HEK293 (cell line): ENCODE data around the gene TRIP4.

Source experiments
- ELK4 ChIP-seq: IDR thresholded peaks from 2 replicates; pipeline ENCODE4 v1.6.1; 2011; ENCODE audit warnings: mild to moderate bottlenecking, low read depth, low read length, borderline replicate concordance
- FEZF1 ChIP-seq: fragments of 450-650 bp; formaldehyde crosslinking; IDR thresholded peaks from 2 replicates; pipeline ENCODE4 v1.5.1; 2016; ENCODE audit warnings: missing biosample characterization, missing genetic modification characterization
- HOXA7 ChIP-seq: sonication (generic); formaldehyde crosslinking; IDR thresholded peaks from 2 replicates; pipeline ENCODE4 v1.8.1; 2022; ENCODE audit warnings: missing genetic modification reagents, borderline replicate concordance
- IKZF3 ChIP-seq: fragments of 450-650 bp; IDR thresholded peaks from 2 replicates; pipeline ENCODE4 v1.5.0; 2018; ENCODE audit warnings: missing biosample characterization, mild to moderate bottlenecking, missing genetic modification characterization, moderate library complexity
- KLF9 ChIP-seq: fragments of 450-650 bp; formaldehyde crosslinking; IDR thresholded peaks from 2 replicates; pipeline ENCODE4 v1.5.1; 2016; ENCODE audit warnings: missing biosample characterization, missing genetic modification characterization, low read depth
- PATZ1 ChIP-seq: fragments of 450-650 bp; formaldehyde crosslinking; IDR thresholded peaks from 2 replicates; pipeline ENCODE4 v1.5.1; 2016; ENCODE audit warnings: missing biosample characterization, missing genetic modification characterization
- SALL2 ChIP-seq: fragments of 450-650 bp; formaldehyde crosslinking; IDR thresholded peaks from 2 replicates; pipeline ENCODE4 v1.5.0; 2017; ENCODE audit warnings: missing biosample characterization, mild to moderate bottlenecking, missing genetic modification characterization, borderline replicate concordance
- ZNF121 ChIP-seq: fragments of 450-650 bp; formaldehyde crosslinking; IDR thresholded peaks from 2 replicates; pipeline ENCODE4 v1.5.1; 2016; ENCODE audit warnings: missing biosample characterization, missing genetic modification characterization
- ZNF16 ChIP-seq: fragments of 450-650 bp; formaldehyde crosslinking; IDR thresholded peaks from 2 replicates; pipeline ENCODE4 v1.5.1; 2016; ENCODE audit warnings: low read depth, missing biosample characterization, missing genetic modification characterization
- ZNF175 ChIP-seq: fragments of 450-650 bp; formaldehyde crosslinking; IDR thresholded peaks from 2 replicates; pipeline ENCODE4 v1.5.1; 2016; ENCODE audit warnings: missing biosample characterization, missing genetic modification characterization
- ZNF214 ChIP-seq: fragments of 450-650 bp; formaldehyde crosslinking; IDR thresholded peaks from 2 replicates; pipeline ENCODE4 v1.5.1; 2017; ENCODE audit warnings: missing biosample characterization, mild to moderate bottlenecking, missing genetic modification characterization, borderline replicate concordance
- ZNF248 ChIP-seq: fragments of 450-650 bp; formaldehyde crosslinking; IDR thresholded peaks from 2 replicates; pipeline ENCODE4 v1.5.1; 2017; ENCODE audit warnings: missing biosample characterization, missing genetic modification characterization
- ZNF366 ChIP-seq: fragments of 450-650 bp; formaldehyde crosslinking; conservative IDR thresholded peaks from 2 replicates; pipeline ENCODE4 v1.5.1; 2016; ENCODE audit warnings: missing biosample characterization, missing genetic modification characterization
- ZNF391 ChIP-seq: fragments of 450-650 bp; formaldehyde crosslinking; IDR thresholded peaks from 2 replicates; pipeline ENCODE4 v1.5.1; 2016; ENCODE audit warnings: low read depth, missing biosample characterization, missing genetic modification characterization, borderline replicate concordance
- ZNF473 ChIP-seq: fragments of 450-650 bp; formaldehyde crosslinking; IDR thresholded peaks from 2 replicates; pipeline ENCODE4 v1.5.1; 2017; ENCODE audit warnings: missing biosample characterization, missing genetic modification characterization
- ZNF501 ChIP-seq: fragments of 450-650 bp; formaldehyde crosslinking; IDR thresholded peaks from 2 replicates; pipeline ENCODE4 v1.5.1; 2016; ENCODE audit warnings: missing biosample characterization, missing genetic modification characterization
- ZNF518A ChIP-seq: fragments of 450-650 bp; formaldehyde crosslinking; conservative IDR thresholded peaks from 2 replicates; pipeline ENCODE4 v1.5.1; 2016; ENCODE audit warnings: low read depth, missing biosample characterization, missing genetic modification characterization
- ZNF521 ChIP-seq: fragments of 450-650 bp; formaldehyde crosslinking; IDR thresholded peaks from 2 replicates; pipeline ENCODE4 v1.5.1; 2017; ENCODE audit warnings: missing biosample characterization, mild to moderate bottlenecking, missing genetic modification characterization
- ZNF544 ChIP-seq: fragments of 450-650 bp; formaldehyde crosslinking; IDR thresholded peaks from 2 replicates; pipeline ENCODE4 v1.5.0; 2017; ENCODE audit warnings: missing biosample characterization, missing genetic modification characterization
- ZNF555 ChIP-seq: fragments of 450-650 bp; formaldehyde crosslinking; conservative IDR thresholded peaks from 2 replicates; pipeline ENCODE4 v1.5.1; 2017; ENCODE audit warnings: missing biosample characterization, mild to moderate bottlenecking, missing genetic modification characterization, inconsistent platforms
- ZNF561 ChIP-seq: fragments of 450-650 bp; IDR thresholded peaks from 2 replicates; pipeline ENCODE4 v1.5.1; 2018; ENCODE audit warnings: missing biosample characterization, missing genetic modification characterization, borderline replicate concordance
- ZNF629 ChIP-seq: fragments of 450-650 bp; formaldehyde crosslinking; IDR thresholded peaks from 2 replicates; pipeline ENCODE4 v1.5.1; 2017; ENCODE audit warnings: missing biosample characterization, missing genetic modification characterization
- ZNF701 ChIP-seq: fragments of 450-650 bp; formaldehyde crosslinking; IDR thresholded peaks from 2 replicates; pipeline ENCODE4 v1.5.1; 2016; ENCODE audit warnings: missing biosample characterization, missing genetic modification characterization
- ZNF785 ChIP-seq: fragments of 450-650 bp; formaldehyde crosslinking; IDR thresholded peaks from 2 replicates; pipeline ENCODE4 v1.5.1; 2016; ENCODE audit warnings: missing biosample characterization, missing genetic modification characterization
- TF ChIP-seq, protein P1 (sequence below): fragments of 450-650 bp; formaldehyde crosslinking; IDR thresholded peaks from 2 replicates; pipeline ENCODE4 v1.5.1; 2016; ENCODE audit warnings: missing biosample characterization, missing genetic modification characterization
- TF ChIP-seq, protein P2 (sequence below): fragments of 450-650 bp; formaldehyde crosslinking; IDR thresholded peaks from 2 replicates; pipeline ENCODE4 v1.5.1; 2016; ENCODE audit warnings: missing biosample characterization, missing genetic modification characterization

The TRIP4 gene

GRCh38 chr15:64381000-64381751 lies 6.5 kb upstream of the TRIP4 start, which contains the start of gene PCLAF (continued):
- TF ChIP-seq ZNF518A = no peak
- TF ChIP-seq FEZF1 (tag by site-specific recombination) = no peak
- TF ChIP-seq ZNF501 = peak; percentile 65; the same call in 1 of the 2 replicates
- peak; percentile 37; the same call in 1 of the 2 replicates for TF ChIP-seq ZNF366 (tag by site-specific recombination)
- TF ChIP-seq ZNF544 (tag by site-specific recombination) = no peak
- TF ChIP-seq SALL2 = no peak
- TF ChIP-seq KLF9 (tag by site-specific recombination) = no peak
- TF ChIP-seq PATZ1 (tag by site-specific recombination) = peak; percentile 39; the same call in 1 of the 2 replicates
- TF ChIP-seq, protein P1, sequence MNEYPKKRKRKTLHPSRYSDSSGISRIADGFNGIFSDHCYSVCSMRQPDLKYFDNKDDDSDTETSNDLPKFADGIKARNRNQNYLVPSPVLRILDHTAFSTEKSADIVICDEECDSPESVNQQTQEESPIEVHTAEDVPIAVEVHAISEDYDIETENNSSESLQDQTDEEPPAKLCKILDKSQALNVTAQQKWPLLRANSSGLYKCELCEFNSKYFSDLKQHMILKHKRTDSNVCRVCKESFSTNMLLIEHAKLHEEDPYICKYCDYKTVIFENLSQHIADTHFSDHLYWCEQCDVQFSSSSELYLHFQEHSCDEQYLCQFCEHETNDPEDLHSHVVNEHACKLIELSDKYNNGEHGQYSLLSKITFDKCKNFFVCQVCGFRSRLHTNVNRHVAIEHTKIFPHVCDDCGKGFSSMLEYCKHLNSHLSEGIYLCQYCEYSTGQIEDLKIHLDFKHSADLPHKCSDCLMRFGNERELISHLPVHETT (tag by site-specific recombination) = peak; percentile 48; the same call in 1 of the 2 replicates
- TF ChIP-seq ZNF521 (tag by site-specific recombination) = no peak
- TF ChIP-seq, protein P2, sequence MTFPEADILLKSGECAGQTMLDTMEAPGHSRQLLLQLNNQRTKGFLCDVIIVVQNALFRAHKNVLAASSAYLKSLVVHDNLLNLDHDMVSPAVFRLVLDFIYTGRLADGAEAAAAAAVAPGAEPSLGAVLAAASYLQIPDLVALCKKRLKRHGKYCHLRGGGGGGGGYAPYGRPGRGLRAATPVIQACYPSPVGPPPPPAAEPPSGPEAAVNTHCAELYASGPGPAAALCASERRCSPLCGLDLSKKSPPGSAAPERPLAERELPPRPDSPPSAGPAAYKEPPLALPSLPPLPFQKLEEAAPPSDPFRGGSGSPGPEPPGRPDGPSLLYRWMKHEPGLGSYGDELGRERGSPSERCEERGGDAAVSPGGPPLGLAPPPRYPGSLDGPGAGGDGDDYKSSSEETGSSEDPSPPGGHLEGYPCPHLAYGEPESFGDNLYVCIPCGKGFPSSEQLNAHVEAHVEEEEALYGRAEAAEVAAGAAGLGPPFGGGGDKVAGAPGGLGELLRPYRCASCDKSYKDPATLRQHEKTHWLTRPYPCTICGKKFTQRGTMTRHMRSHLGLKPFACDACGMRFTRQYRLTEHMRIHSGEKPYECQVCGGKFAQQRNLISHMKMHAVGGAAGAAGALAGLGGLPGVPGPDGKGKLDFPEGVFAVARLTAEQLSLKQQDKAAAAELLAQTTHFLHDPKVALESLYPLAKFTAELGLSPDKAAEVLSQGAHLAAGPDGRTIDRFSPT (tag by site-specific recombination) = no peak
- no peak for TF ChIP-seq ZNF561
- TF ChIP-seq ZNF473 (tag by site-specific recombination) = no peak
- no peak for TF ChIP-seq ZNF214
- TF ChIP-seq ZNF248 (tag by site-specific recombination) = no peak
- TF ChIP-seq ELK4 = no peak
- TF ChIP-seq HOXA7 (CRISPR knock-in tag) = no peak
- no peak for TF ChIP-seq ZNF16
- peak; percentile 66; the same call in 1 of the 2 replicates for TF ChIP-seq ZNF391 (tag by site-specific recombination)
- no peak for TF ChIP-seq ZNF555 (tag by site-specific recombination)
- TF ChIP-seq ZNF121 = no peak
- TF ChIP-seq ZNF701 (tag by site-specific recombination) = no peak
- TF ChIP-seq ZNF175 = no peak
- 0 out of 2 replicates have a peak, but pooled peaks have one; percentile 19 for TF ChIP-seq IKZF3 (tag by site-specific recombination)
- TF ChIP-seq ZNF785 (tag by site-specific recombination) = no peak
- 0 out of 2 replicates have a peak, but pooled peaks have one; percentile 29 for TF ChIP-seq ZNF629 (tag by site-specific recombination)
